IMR-90 (cell line): Measurements from ENCODE around the gene SAPCD1. TPM values are rescaled to one million over a fixed set of nuclear protein-coding genes. Genes with fewer than 3 reads are reported as not detected.

ENCODE experiments used
- ATAC-seq: fragments of 200-7000 bp; cut with Tn5 transposase; 2 replicates; pipeline ENCODE4 v1.9.1; 2020; ENCODE audit warnings: low read depth, mild to moderate bottlenecking, moderate library complexity
- BruUV-seq: library from RNA; stranded (reverse); fragments of 400-500 nt; replicated peaks from 2 replicates; lab custom pipeline; 2021; lab: Mats Ljungman, UMichigan
- CTCF ChIA-PET: fragments of 300-600 bp; formaldehyde crosslinking; extraction: SDS; loops from one replicate; lab custom pipeline; 2021; ENCODE audit warnings: antibody characterized with exemption; lab: Yijun Ruan, JAX
- POLR2A ChIA-PET: fragments of 300-600 bp; sonication (Branson Sonifier 250); formaldehyde crosslinking; loops from one replicate; lab custom pipeline; 2022; ENCODE audit warnings: antibody characterized with exemption; ENCODE audit not compliant: unreplicated experiment; lab: Charles Lee
- DNase-seq: peaks from one replicate; pipeline ENCODE4 v3.0.0; 2013
- H2AFZ ChIP-seq: replicated peaks from 2 replicates; pipeline ENCODE3; 2013; ENCODE audit warnings: low read length, mild to moderate bottlenecking; ENCODE audit not compliant: poor library complexity
- H2AK5ac ChIP-seq: 2 replicates; pipeline ENCODE4 v1.6.1; 2013; ENCODE audit warnings: low read depth, low read length, inconsistent platforms
- H2AK9ac ChIP-seq: replicated peaks from 2 replicates; pipeline ENCODE3; 2013; ENCODE audit warnings: mild to moderate bottlenecking, low read depth, low read length, moderate library complexity; ENCODE audit not compliant: poor library complexity
- H2BK120ac ChIP-seq: 2 replicates; pipeline ENCODE4 v1.6.1; 2013; ENCODE audit warnings: low read depth, low read length, inconsistent platforms
- H2BK15ac ChIP-seq: 3 replicates; pipeline ENCODE4 v1.6.1; 2013; ENCODE audit warnings: low read depth, low read length, inconsistent platforms
- H2BK20ac ChIP-seq: 2 replicates; pipeline ENCODE4 v1.6.1; 2013; ENCODE audit warnings: low read depth, mild to moderate bottlenecking, inconsistent platforms, low read length, moderate library complexity
- H2BK5ac ChIP-seq: 2 replicates; pipeline ENCODE4 v1.6.1; 2013; ENCODE audit warnings: mild to moderate bottlenecking, low read depth, low read length, inconsistent platforms; ENCODE audit not compliant: poor library complexity, severe bottlenecking
- H3K14ac ChIP-seq: replicated peaks from 2 replicates; pipeline ENCODE4 v1.6.1; 2013; ENCODE audit warnings: low read depth, low read length, inconsistent platforms
- H3K18ac ChIP-seq: 2 replicates; pipeline ENCODE4 v1.6.1; 2013; ENCODE audit warnings: low read depth, low read length, control low read depth
- H3K23ac ChIP-seq: 2 replicates; pipeline ENCODE4 v1.6.1; 2013; ENCODE audit warnings: low read depth, low read length, inconsistent platforms
- H3K27ac ChIP-seq: 2 replicates; pipeline ENCODE4 v1.5.1; 2013; ENCODE audit warnings: mild to moderate bottlenecking, control low read depth, low read length; ENCODE audit not compliant: insufficient read depth
- H3K27me3 ChIP-seq: 2 replicates; pipeline ENCODE4 v1.6.1; 2013; ENCODE audit warnings: low read length; ENCODE audit not compliant: control insufficient read depth, insufficient read depth
- H3K36me3 ChIP-seq: 2 replicates; pipeline ENCODE4 v1.6.1; 2013; ENCODE audit warnings: low read length, mixed read lengths; ENCODE audit not compliant: control insufficient read depth, insufficient read depth
- H3K4ac ChIP-seq: 2 replicates; pipeline ENCODE4 v1.6.1; 2013; ENCODE audit warnings: low read depth, low read length, inconsistent platforms
- H3K4me1 ChIP-seq: 2 replicates; pipeline ENCODE4 v1.6.1; 2013; ENCODE audit warnings: low read length, mixed read lengths; ENCODE audit not compliant: control insufficient read depth, insufficient read depth
- H3K4me2 ChIP-seq: 2 replicates; pipeline ENCODE4 v1.6.1; 2013; ENCODE audit warnings: low read depth, mild to moderate bottlenecking, control low read depth, low read length, moderate library complexity
- H3K4me3 ChIP-seq: 2 replicates; pipeline ENCODE4 v1.5.1; 2013; ENCODE audit warnings: low read depth, mild to moderate bottlenecking, control low read depth, low read length, moderate library complexity; ENCODE audit not compliant: insufficient read depth
- H3K56ac ChIP-seq: 2 replicates; pipeline ENCODE4 v1.6.1; 2013; ENCODE audit warnings: low read length, inconsistent platforms; ENCODE audit not compliant: insufficient read depth; ENCODE audit errors: extremely low read depth
- H3K79me1 ChIP-seq, 2 experiments: 2 replicates each; pipeline ENCODE4 v1.6.1; 2013; ENCODE audit warnings: low read length in 2 of 2, inconsistent platforms in 1 of 2, low read depth in 1 of 2
- H3K9ac ChIP-seq: 2 replicates; pipeline ENCODE4 v1.6.1; 2013; ENCODE audit warnings: low read depth, low read length, control low read depth
- H3K9me1 ChIP-seq: 2 replicates; pipeline ENCODE4 v1.6.1; 2013; ENCODE audit warnings: low read length, inconsistent platforms; ENCODE audit not compliant: insufficient read depth
- H3K9me3 ChIP-seq: 2 replicates; pipeline ENCODE4 v1.6.1; 2013; ENCODE audit warnings: low read length; ENCODE audit not compliant: control insufficient read depth, insufficient read depth
- H4K20me1 ChIP-seq: 2 replicates; pipeline ENCODE4 v1.6.1; 2013; ENCODE audit warnings: low read length, inconsistent platforms; ENCODE audit not compliant: insufficient read depth
- H4K5ac ChIP-seq: 2 replicates; pipeline ENCODE4 v1.6.1; 2013; ENCODE audit warnings: mild to moderate bottlenecking, low read depth, low read length, control low read depth
- H4K8ac ChIP-seq, 2 experiments: 2 replicates each; pipeline ENCODE4 v1.6.1; 2013; ENCODE audit warnings: low read depth in 2 of 2, low read length in 2 of 2, control low read depth in 1 of 2, inconsistent platforms in 1 of 2
- H4K91ac ChIP-seq: 2 replicates; pipeline ENCODE4 v1.6.1; 2013; ENCODE audit warnings: low read depth, low read length, inconsistent platforms; ENCODE audit not compliant: insufficient read depth
- BHLHE40 ChIP-seq: fragments of 150-350 bp; IDR thresholded peaks from 2 replicates; pipeline ENCODE4 v1.6.1; 2016; ENCODE audit warnings: mild to moderate bottlenecking, low read depth, low read length
- CEBPB ChIP-seq: IDR thresholded peaks from 2 replicates; pipeline ENCODE4 v1.6.1; 2012; ENCODE audit warnings: low read depth, low read length, improper control_type of control experiment
- CHD1 ChIP-seq: IDR thresholded peaks from 2 replicates; pipeline ENCODE4 v1.6.1; 2012; ENCODE audit warnings: low read depth, low read length, improper control_type of control experiment
- CTCF ChIP-seq: conservative IDR thresholded peaks from 2 replicates; pipeline ENCODE4 v1.5.1; 2012; ENCODE audit warnings: mild to moderate bottlenecking, low read depth, low read length, improper control_type of control experiment
- FOS ChIP-seq: fragments of 150-350 bp; IDR thresholded peaks from 2 replicates; pipeline ENCODE4 v1.6.1; 2016; ENCODE audit warnings: low read depth, low read length
- MAFK ChIP-seq: IDR thresholded peaks from 2 replicates; pipeline ENCODE4 v1.6.1; 2012; ENCODE audit warnings: low read depth, low read length, improper control_type of control experiment
- MAZ ChIP-seq: IDR thresholded peaks from 2 replicates; pipeline ENCODE4 v1.6.1; 2012; ENCODE audit warnings: low read depth, mild to moderate bottlenecking, low read length, improper control_type of control experiment, moderate library complexity, borderline replicate concordance
- MXI1 ChIP-seq: IDR thresholded peaks from 2 replicates; pipeline ENCODE4 v1.6.1; 2012; ENCODE audit warnings: low read depth, mild to moderate bottlenecking, low read length, moderate library complexity, borderline replicate concordance
- NFE2L2 ChIP-seq: fragments of 150-350 bp; IDR thresholded peaks from 2 replicates; pipeline ENCODE4 v1.6.1; 2016; ENCODE audit warnings: low read depth, mild to moderate bottlenecking, low read length
- POLR2A ChIP-seq: IDR thresholded peaks from 2 replicates; pipeline ENCODE4 v1.6.1; 2012; ENCODE audit warnings: mild to moderate bottlenecking, low read depth, low read length
- RAD21 ChIP-seq: IDR thresholded peaks from 2 replicates; pipeline ENCODE4 v1.6.1; 2012; ENCODE audit warnings: low read length, improper control_type of control experiment
- RCOR1 ChIP-seq: IDR thresholded peaks from 2 replicates; pipeline ENCODE4 v1.6.1; 2012; ENCODE audit warnings: mild to moderate bottlenecking, low read length, improper control_type of control experiment; ENCODE audit not compliant: insufficient replicate concordance
- RFX5 ChIP-seq: IDR thresholded peaks from 2 replicates; pipeline ENCODE4 v1.8.0; 2012; ENCODE audit warnings: low read depth, mild to moderate bottlenecking, low read length, moderate library complexity
- SMC3 ChIP-seq: fragments of 150-350 bp; IDR thresholded peaks from 2 replicates; pipeline ENCODE4 v1.6.1; 2016; ENCODE audit warnings: low read depth, mild to moderate bottlenecking, antibody characterized with exemption, low read length, moderate library complexity
- USF2 ChIP-seq: fragments of 150-350 bp; IDR thresholded peaks from 2 replicates; pipeline ENCODE4 v1.6.1; 2017; ENCODE audit warnings: mild to moderate bottlenecking, antibody characterized with exemption, low read length, low read depth
- WGBS, 2 experiments: methylation state at CpG; one replicate each; pipeline versions ENCODE4 v1.1.5 to v1.1.7; 2013; ENCODE audit warnings: missing lambda C conversion rate in 2 of 2; ENCODE audit not compliant: insufficient read length in 1 of 2; ENCODE audit errors: extremely low coverage in 2 of 2; 5-methylcytosine and 5-hydroxymethylcytosine counted together
- dilution Hi-C: fragments of 300-500 bp; cut with HindIII; formaldehyde crosslinking; loops from one replicate; pipeline ENCODE4 v1.14.3; 2018; ENCODE audit warnings: low sequenced_read_pairs; ENCODE audit not compliant: unreplicated experiment
- in situ Hi-C: fragments of 300-500 bp; cut with MboI; formaldehyde crosslinking; loops from 3 replicates; pipeline ENCODE4 v1.14.3; 2019; ENCODE audit warnings: low sequenced_read_pairs, inconsistent platforms, mixed read lengths
- intact Hi-C: fragments of 100-400 bp; cut with micrococcal nuclease; formaldehyde crosslinking; loops from 2 replicates; pipeline ENCODE4 v1.10.0; 2022
- polyA plus RNA-seq, 3 experiments: library from polyadenylated mRNA; depleted of rRNA; stranded (reverse); fragments of >200 nt; gene quantifications; 2 replicates each; pipeline ENCODE4 v1.2.3, GENCODE V29; 2012; ENCODE audit warnings: low replicate concordance in 1 of 3
- total RNA-seq: library from RNA; depleted of rRNA; stranded (reverse); fragments of >200 nt; gene quantifications from 2 replicates; pipeline ENCODE4 v1.2.3, GENCODE V29; 2012
- TF ChIP-seq, protein P1 (sequence below): fragments of 150-350 bp; IDR thresholded peaks from 2 replicates; pipeline ENCODE4 v1.6.1; 2016; ENCODE audit warnings: low read depth, mild to moderate bottlenecking, low read length, moderate library complexity, borderline replicate concordance

Gene SAPCD1
- total and polyA plus RNA-seq, 2 of the 4 experiments (the other 2 are of a cell fraction): 2.3 TPM; not detected in 1

DNA sequence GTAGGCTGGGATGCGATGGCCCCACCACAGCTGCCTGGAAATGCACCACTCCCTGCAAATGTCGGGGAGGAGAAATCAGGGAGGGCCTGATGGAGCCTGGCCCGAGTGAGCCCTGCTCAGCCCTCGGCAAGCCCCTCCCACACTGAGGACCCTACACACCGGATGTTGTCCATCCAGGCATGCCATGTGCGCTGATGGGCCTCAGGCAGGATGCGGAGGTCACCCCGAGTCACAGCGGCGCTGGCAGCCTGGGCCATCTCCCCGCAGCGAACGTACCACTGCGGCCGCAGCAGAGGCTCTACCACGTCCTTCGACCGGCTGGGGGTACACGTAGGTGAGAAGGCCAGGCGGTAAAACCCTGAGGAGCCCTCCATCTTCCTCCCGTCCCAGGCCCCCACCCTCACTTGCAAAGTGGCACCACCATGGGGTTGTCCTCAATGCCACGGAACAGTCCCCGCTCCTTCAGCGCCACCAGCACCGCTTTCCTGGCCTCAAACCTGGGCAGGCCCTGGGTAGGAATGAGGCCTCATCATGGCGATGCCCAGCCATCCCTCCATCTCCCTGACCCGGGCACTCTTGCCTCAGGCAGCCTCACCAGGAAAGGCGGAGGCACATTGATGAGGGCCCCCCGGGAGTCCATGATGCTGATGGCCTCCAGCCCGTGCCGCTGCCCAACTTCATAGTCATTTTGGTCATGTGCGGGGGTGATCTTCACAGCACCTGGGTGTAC is 19.8 kb downstream of the SAPCD1 start:
- 76% methylated on average over 17 of the region's 32 CpGs; no CpG with 5 or more reads in 1 of the 2 experiments for WGBS, 2 experiments
- DNase-seq (no peak), ATAC-seq (no peak)
- Histone ChIP-seq H3K4me2 (no peak overlapping the region), H4K8ac (no peak overlapping the region), H2BK15ac (no peak overlapping the region), H3K27me3 (no peaks in the 10 kb centered on the region), H2BK5ac (no peak overlapping the region), H3K14ac (no peak overlapping the region), H3K27ac (no peak overlapping the region), H2AK5ac (no peak overlapping the region), H3K4me3 (no peak overlapping the region), H3K4ac (no peak overlapping the region), H3K9me3 (no peaks in the 10 kb centered on the region), H3K79me1 (peaks cover 0 to 9% of the 10 kb centered on the region in 2 experiments; a peak in 1 of 4 replicates), H2BK20ac (no peak overlapping the region), H2AK9ac (peak overlapping the region; percentile 28), H2AFZ (no peak overlapping the region), H3K9me1 (0 out of 2 replicates have a peak, but pooled peaks cover 4% of the 10 kb centered on the region), H3K4me1 (peaks cover 2% of the 10 kb centered on the region), H2BK120ac (no peak overlapping the region), H3K36me3 (peaks cover 71% of the 10 kb centered on the region), H3K23ac (no peak overlapping the region), H3K18ac (no peak overlapping the region), H4K20me1 (no peaks in the 10 kb centered on the region), H3K9ac (no peak overlapping the region), H3K56ac (no peak overlapping the region), H4K5ac (no peak overlapping the region), H4K91ac (no peak overlapping the region)
- ChIA-PET CTCF (no interaction called here), POLR2A (no interaction called here)
- intact Hi-C loops (no loop called here), in situ Hi-C loops (no loop called here), dilution Hi-C loops (no loop called here)
- no peak for TF ChIP-seq RCOR1
- TF ChIP-seq CTCF: no peak
- TF ChIP-seq SMC3: no peak
- TF ChIP-seq MAFK: no peak
- TF ChIP-seq USF2: no peak
- TF ChIP-seq, protein P1, sequence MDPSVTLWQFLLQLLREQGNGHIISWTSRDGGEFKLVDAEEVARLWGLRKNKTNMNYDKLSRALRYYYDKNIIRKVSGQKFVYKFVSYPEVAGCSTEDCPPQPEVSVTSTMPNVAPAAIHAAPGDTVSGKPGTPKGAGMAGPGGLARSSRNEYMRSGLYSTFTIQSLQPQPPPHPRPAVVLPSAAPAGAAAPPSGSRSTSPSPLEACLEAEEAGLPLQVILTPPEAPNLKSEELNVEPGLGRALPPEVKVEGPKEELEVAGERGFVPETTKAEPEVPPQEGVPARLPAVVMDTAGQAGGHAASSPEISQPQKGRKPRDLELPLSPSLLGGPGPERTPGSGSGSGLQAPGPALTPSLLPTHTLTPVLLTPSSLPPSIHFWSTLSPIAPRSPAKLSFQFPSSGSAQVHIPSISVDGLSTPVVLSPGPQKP: no peak
- TF ChIP-seq CEBPB: no peak
- TF ChIP-seq NFE2L2: no peak
- TF ChIP-seq CHD1: no peak
- no peak for TF ChIP-seq RFX5
- no peak for TF ChIP-seq MAZ
- no peak for TF ChIP-seq FOS
- no peak for TF ChIP-seq RAD21
- no peak for TF ChIP-seq POLR2A
- no peak for TF ChIP-seq MXI1
- TF ChIP-seq BHLHE40: no peak
- BruUV-seq: TSS peak; percentile 57
